ENCODE measurements around the gene COPS7A. TPM values are rescaled to one million over a fixed set of nuclear protein-coding genes. Genes with fewer than 3 reads are reported as not detected.
A peak's percentile ranks its signal among the peaks of the same experiment; 100 is the strongest.

COPS7A gene
- total and polyA plus RNA-seq, 2 experiments from 2014 or later, result 37.7 to 51.9 TPM

- TF ChIP-seq ZNF114 (CRISPR knock-in tag; IDR thresholded peaks at IDR 0.05) (no peak), POLR2AphosphoS5 (IDR thresholded peaks at IDR 0.05; ENCODE audit: low read depth) (peak; percentile 28; the same call in 1 of the 2 replicates)
Observed at GRCh38 chr12:6771509-6772330, 47.9 kb downstream of the COPS7A start (continued).

- H3K27ac ChIP-seq (ENCODE audit: low read depth), result no peak within 1 kb of the TSS
- Mint-ChIP-seq H3K27ac (no peak within 1 kb of the TSS; the same call in 1 of the 2 replicates), H3K27me3 (ENCODE audit: insufficient read depth, low read depth, poor library complexity) (peaks cover 46% of the 10 kb centered on the region), H3K36me3 (ENCODE audit: low read depth) (peaks cover 25% of the 10 kb centered on the region), H3K4me1 (peaks cover 67% of the 10 kb centered on the region), H3K4me3 (peak within 1 kb of the TSS; percentile 66), H3K9me3 (no peaks in the 10 kb centered on the region; the same call in 2 of the 3 replicates)
- peaks cover 16% of the 10 kb centered on the region for H3K79me2 ChIP-seq (replicated peaks; ENCODE audit: insufficient read depth)
- H3K4me3 ChIP-seq, result peak within 1 kb of the TSS; percentile 64
- DNase-seq (ENCODE audit: low spot score) (no peak), ATAC-seq (peak; percentile 1; the same call in 1 of the 3 replicates)
- peaks cover 36% of the 10 kb centered on the region for H3F3A ChIP-seq (replicated peaks; ENCODE audit: low read depth)
- peaks cover 43% of the 10 kb centered on the region for H3K4me1 ChIP-seq (ENCODE audit: insufficient read depth)
- H4K20me1 ChIP-seq (replicated peaks; ENCODE audit: insufficient read depth), result peaks cover 20% of the 10 kb centered on the region
- peaks cover 71% of the 10 kb centered on the region for H3K27me3 ChIP-seq (ENCODE audit: insufficient read depth)
- no peaks in the 10 kb centered on the region for H3K36me3 ChIP-seq (ENCODE audit: insufficient read depth)
- no peaks in the 10 kb centered on the region for H3K9me2 ChIP-seq (ENCODE audit: insufficient read depth)
- H2AFZ ChIP-seq, result peak within 1 kb of the TSS; percentile 76
- peak within 1 kb of the TSS; percentile 87 for H3K4me2 ChIP-seq
- TF ChIP-seq NANOG (IDR thresholded peaks at IDR 0.05; ENCODE audit: borderline replicate concordance) (no peak), ETS1 (IDR thresholded peaks at IDR 0.05) (no peak), ZNF331 (CRISPR knock-in tag; IDR thresholded peaks at IDR 0.05; ENCODE audit: low read depth) (no peak), ZNF114 (CRISPR knock-in tag; IDR thresholded peaks at IDR 0.05) (no peak), CTCF (conservative IDR thresholded peaks at IDR 0.05; ENCODE audit: low read depth in 2 of 2) (no peak), ZNF462 (CRISPR knock-in tag; IDR thresholded peaks at IDR 0.05) (no peak), JUNB (IDR thresholded peaks at IDR 0.05; ENCODE audit: unreplicated experiment) (no peak), POLR2AphosphoS5 (IDR thresholded peaks at IDR 0.05; ENCODE audit: low read depth) (no peak), STAT1 (IDR thresholded peaks at IDR 0.05; ENCODE audit: unreplicated experiment) (no peak), EZH2phosphoT487 (IDR thresholded peaks at IDR 0.05; ENCODE audit: unreplicated experiment) (no peak), EZH2 (IDR thresholded peaks at IDR 0.05; ENCODE audit: low read depth, unreplicated experiment) (no peak), CREB1 (CRISPR knock-in tag; IDR thresholded peaks at IDR 0.05; ENCODE audit: low read depth) (no peak)
Observed at GRCh38 chr12:6772331-6772695, 48.5 kb downstream of the COPS7A start, which contains the start of gene LAG3. LAG3 (plus strand) TSS chr12:6772520; CDS start chr12:6772853, 333 bp downstream.
